Measurements from ENCODE around the gene MTMR2.

MTMR2 gene

DNA sequence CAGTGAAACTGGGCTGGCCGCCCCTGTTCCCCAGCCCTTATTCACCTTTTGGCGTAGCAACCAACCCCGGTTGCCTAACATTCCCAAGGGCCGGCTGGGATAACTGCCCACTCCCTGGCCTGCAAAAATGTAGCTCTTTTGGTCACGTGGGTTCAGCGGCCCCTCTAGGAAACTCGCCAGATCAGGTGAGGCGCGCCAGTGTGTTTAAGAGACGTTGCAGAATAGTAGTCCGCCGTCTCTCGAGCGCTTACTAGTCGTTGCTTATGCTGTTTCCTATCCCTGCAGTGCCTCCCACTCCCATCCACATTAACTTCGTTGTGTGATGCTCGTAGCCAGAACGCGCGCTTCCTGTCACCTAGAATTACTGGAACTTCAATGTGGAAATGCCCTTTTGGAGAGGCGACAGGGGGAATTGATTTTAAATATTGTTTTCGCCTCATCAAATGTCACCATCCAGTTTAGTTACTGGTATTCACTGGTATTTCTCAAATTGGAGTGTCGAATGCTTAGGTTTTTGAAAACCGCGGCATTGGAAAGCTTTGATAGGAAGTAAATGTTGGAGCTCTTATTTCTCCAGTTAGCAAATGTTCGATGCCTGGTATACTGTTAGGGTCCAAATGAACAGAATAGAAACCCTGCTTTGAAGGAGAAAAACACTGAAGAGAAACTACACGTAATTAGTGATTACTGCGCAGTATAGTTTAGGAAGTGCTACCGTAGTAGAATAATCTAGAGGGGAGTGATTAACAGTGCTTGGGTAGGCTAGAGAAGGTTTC, 132.8 kb downstream of the MTMR2 start:
- FAIRE-seq (no peak), DNase-seq (ENCODE audit: insufficient read length, low spot score) (no peak)
- TF ChIP-seq TAF1 (IDR thresholded peaks at IDR 0.05; ENCODE audit: low read depth, low read length) (peak; percentile 13; the same call in 1 of the 2 replicates), SPI1 (IDR thresholded peaks at IDR 0.05; ENCODE audit: low read depth, low read length) (no peak)

DNA sequence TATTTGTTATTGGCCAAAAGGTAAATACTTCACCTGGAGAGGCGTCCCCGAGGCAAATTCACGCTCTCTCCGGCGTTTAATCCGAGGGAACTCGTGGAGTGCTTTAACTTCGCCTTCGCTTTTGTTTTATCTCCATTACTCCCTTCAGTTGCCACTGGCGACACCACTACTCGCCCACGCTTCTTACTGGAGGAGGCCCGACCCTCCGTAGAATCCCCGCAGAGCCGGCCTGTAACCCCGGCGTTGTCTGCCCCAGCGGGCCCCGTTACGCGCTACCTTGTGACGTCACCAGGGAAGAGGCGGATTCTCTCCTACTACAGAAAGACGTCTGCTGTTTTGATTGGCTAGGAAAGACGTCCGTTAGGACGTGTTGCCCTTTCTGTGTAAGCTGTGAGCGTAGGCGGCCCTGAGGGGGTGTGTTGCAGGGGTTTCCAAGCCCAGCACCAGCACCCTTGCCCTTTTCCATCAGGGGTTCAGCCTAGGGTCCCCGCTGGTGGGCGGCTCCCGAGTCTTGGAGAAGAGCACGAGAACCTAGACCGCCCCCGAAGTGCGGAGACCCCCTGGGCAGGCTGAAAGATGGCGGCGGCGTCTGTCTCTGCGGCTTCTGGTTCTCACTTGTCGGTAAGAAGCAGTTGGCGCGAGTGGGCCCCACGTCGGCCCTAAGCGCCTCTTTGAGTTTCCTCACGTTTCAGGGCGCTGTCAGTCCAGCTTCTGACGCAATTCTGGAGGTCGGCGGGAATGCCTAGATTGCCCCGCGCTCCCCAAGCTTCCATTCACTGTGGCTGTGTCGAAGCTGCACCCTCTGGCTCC, 133.6 kb downstream of the MTMR2 start, which contains the start of gene CEP57:
Gene CEP57, plus strand, starts transcription at position 376 of the 810 bp plus-strand sequence. Its CDS starts 201 bp downstream, at position 577.
- DNase-seq (ENCODE audit: insufficient read length, low spot score) (peak; percentile 58), FAIRE-seq (no peak)
- TF ChIP-seq POLR2AphosphoS5 (IDR thresholded peaks at IDR 0.05; ENCODE audit: low read depth, low read length) = peak; percentile 74; the same call in 1 of the 2 replicates
- TF ChIP-seq POLR2A (IDR thresholded peaks at IDR 0.05; ENCODE audit: low read depth, low read length) = peak; percentile 64
- no peak for TF ChIP-seq TAF1 (IDR thresholded peaks at IDR 0.05; ENCODE audit: low read depth, low read length)

DNA sequence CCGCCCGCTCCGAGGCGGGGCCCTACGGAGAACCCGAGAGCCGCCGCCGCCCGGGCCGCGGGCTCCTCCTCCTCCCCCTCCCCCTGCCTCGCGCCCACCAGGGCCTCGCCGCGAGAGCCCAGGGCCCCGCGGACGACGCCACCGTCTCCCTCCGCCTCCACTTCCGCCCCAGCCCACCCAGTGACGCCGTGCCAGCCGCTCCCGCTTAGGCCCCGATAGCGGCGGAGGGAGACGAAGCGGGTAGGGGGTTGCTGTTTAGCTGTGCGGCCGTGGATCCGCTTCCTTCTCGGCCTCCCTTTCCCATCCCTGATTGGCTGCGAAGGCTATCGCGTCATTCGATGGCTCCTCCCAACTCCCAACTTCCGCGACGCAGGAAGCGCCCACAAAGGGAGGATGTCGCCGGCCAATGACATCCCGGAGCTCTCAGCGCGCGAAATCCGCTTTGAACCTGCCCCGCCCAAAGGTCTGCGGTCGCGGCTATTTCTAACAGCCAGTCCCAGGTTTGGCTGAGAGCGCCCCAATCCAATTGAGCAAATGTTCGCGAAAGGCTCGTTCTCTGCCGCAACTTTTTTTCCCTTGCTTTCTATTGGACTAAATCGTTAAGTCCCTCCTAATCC, 134.3 kb downstream of the MTMR2 start, which contains the start of gene FAM76B:
Gene FAM76B, minus strand, starts transcription at position 277 of the 617 bp plus-strand sequence. CDS start 304 bp downstream, outside the sequence.
- peak; percentile 59 for TF ChIP-seq TAF1 (IDR thresholded peaks at IDR 0.05; ENCODE audit: low read depth, low read length)
- TF ChIP-seq POU2F2 (IDR thresholded peaks at IDR 0.05; ENCODE audit: low read depth, low read length) = 0 out of 2 replicates have a peak, but pooled peaks have one; percentile 11
- TF ChIP-seq PAX5 (IDR thresholded peaks at IDR 0.05; ENCODE audit: insufficient read depth, low read length, severe bottlenecking) = peak; percentile 41
- TF ChIP-seq SPI1 (IDR thresholded peaks at IDR 0.05; ENCODE audit: low read depth, low read length) = peak; percentile 52
- peak; percentile 73 for TF ChIP-seq POLR2A (IDR thresholded peaks at IDR 0.05; ENCODE audit: low read depth, low read length)
- peak; percentile 67; the same call in 1 of the 2 replicates for TF ChIP-seq POLR2AphosphoS5 (IDR thresholded peaks at IDR 0.05; ENCODE audit: low read depth, low read length)
- peak; percentile 99 for FAIRE-seq
- DNase-seq (ENCODE audit: insufficient read length, low spot score) = peak; percentile 71

DNA sequence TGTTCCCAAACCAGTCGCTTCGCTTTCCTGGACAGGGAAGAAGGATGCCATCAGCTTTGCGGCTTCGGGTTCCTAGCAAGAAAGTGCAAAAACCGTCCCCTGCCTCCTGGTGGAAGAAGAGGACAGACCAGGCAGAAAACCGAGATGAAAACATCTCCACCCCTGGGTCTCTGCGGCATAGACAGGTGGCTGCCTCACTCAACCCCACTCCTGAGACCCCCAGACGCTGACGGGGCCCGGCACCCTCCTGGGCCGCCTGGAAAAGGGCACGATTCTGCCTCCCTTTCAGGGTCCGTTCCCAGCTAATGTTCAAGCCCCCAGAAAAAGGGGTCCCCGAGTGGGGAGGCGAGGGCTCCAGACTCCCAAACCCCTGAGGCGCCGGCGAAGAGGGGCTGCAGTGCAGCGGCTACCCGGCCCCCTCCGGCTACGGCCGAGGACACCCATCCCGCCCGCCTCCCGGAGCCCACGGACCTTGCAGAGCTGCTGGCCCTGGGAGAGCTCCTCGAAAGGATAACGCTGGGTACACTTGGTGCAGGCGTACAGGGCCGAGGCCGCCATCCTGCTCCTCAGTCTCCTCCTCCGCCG, 134.9 kb downstream of the MTMR2 start:
- TF ChIP-seq POLR2A (IDR thresholded peaks at IDR 0.05; ENCODE audit: low read depth, low read length) (peak; percentile 75; the same call in 1 of the 2 replicates), TAF1 (IDR thresholded peaks at IDR 0.05; ENCODE audit: low read depth, low read length) (no peak)
- FAIRE-seq (no peak), DNase-seq (ENCODE audit: insufficient read length, low spot score) (no peak)
